K562 (cell line): ENCODE results near the gene ANKH. TPM values are rescaled to one million over a fixed set of nuclear protein-coding genes. Genes with fewer than 3 reads are reported as not detected.

Source experiments
- ATAC-seq: fragments of 200-7000 bp; cut with Tn5 transposase; 3 replicates; pipeline ENCODE4 v1.9.1; 2020; ENCODE audit warnings: moderate library complexity
- BruUV-seq: library from RNA; stranded (reverse); fragments of 400-500 nt; replicated peaks from 2 replicates; lab custom pipeline; 2021; lab: Mats Ljungman, UMichigan
- CTCF ChIA-PET: fragments of 300-600 bp; formaldehyde crosslinking; extraction: SDS; loops from one replicate; lab custom pipeline; 2021; ENCODE audit warnings: low intra/inter-chr PET ratio; lab: Yijun Ruan, JAX
- POLR2A ChIA-PET: fragments of 300-600, 350-650 bp; sonication (Branson Sonifier 250); formaldehyde crosslinking; extraction: SDS; loops from one replicate; lab custom pipeline; 2021; ENCODE audit warnings: antibody characterized with exemption, inconsistent platforms; lab: Yijun Ruan, JAX
- DNase-seq, 4 experiments: peaks; one replicate each; pipeline versions ENCODE4 v3.0.0 to v3.0.0-alpha.2; 2011 to 2018; ENCODE audit warnings: low spot score in 3 of 4, mixed read lengths in 3 of 4; ENCODE audit errors: extremely low read depth in 1 of 4
- FAIRE-seq: peaks from 2 replicates; lab custom pipeline; 2011; peaks lifted over from hg19 to GRCh38; lab: Jason Lieb, UNC
- H2AFZ ChIP-seq: 2 replicates; pipeline ENCODE4 v1.6.0; 2011; ENCODE audit warnings: low read depth, low read length, control low read depth, inconsistent platforms
- H3K27ac ChIP-seq: fragments of 200-600 bp; 3 replicates; pipeline ENCODE4 v1.8.0; 2011; ENCODE audit warnings: low read depth, mild to moderate bottlenecking, control low read depth, inconsistent platforms, low read length, moderate library complexity, mixed read lengths; ENCODE audit errors: extremely low read depth
- H3K27me3 ChIP-seq, 2 experiments: fragments of 300-600 bp in 1 of 2; 2 replicates in 1 of 2; 3 replicates in 1 of 2; pipeline versions ENCODE4 v1.6.0 to v1.8.0; 2011; ENCODE audit warnings: inconsistent platforms in 2 of 2, low read length in 2 of 2, mild to moderate bottlenecking in 1 of 2, mixed read lengths in 1 of 2, moderate library complexity in 1 of 2; ENCODE audit not compliant: control insufficient read depth in 2 of 2, insufficient read depth in 2 of 2
- H3K36me3 ChIP-seq: fragments of 300-600 bp; 3 replicates; pipeline ENCODE4 v1.8.0; 2011; ENCODE audit warnings: mild to moderate bottlenecking, low read length, inconsistent platforms; ENCODE audit not compliant: control insufficient read depth, insufficient read depth
- H3K4me1 ChIP-seq, 2 experiments: fragments of 200-600 bp in 1 of 2; replicated peaks in 1 of 2; 2 replicates in 1 of 2; 3 replicates in 1 of 2; pipeline versions ENCODE4 v1.5.1 to v1.8.0; 2011; ENCODE audit warnings: inconsistent platforms in 2 of 2, low read length in 2 of 2, mild to moderate bottlenecking in 1 of 2, mixed read lengths in 1 of 2, moderate library complexity in 1 of 2; ENCODE audit not compliant: control insufficient read depth in 2 of 2, insufficient read depth in 2 of 2
- H3K4me2 ChIP-seq: 2 replicates; pipeline ENCODE4 v1.6.1; 2011; ENCODE audit warnings: low read length, control low read depth, inconsistent platforms, mixed read lengths; ENCODE audit not compliant: insufficient read depth
- H3K4me3 ChIP-seq: fragments of 200-600 bp; sonication (generic), shearing (Covaris generic); 2 replicates; pipeline ENCODE4 v1.5.1; 2016; ENCODE audit warnings: control low read depth, inconsistent platforms
- H3K79me2 ChIP-seq: fragments of 200-600 bp; 3 replicates; pipeline ENCODE4 v1.8.0; 2011; ENCODE audit warnings: low read length, inconsistent platforms; ENCODE audit not compliant: control insufficient read depth, insufficient read depth
- H3K9ac ChIP-seq, 2 experiments: 2 replicates each; pipeline versions ENCODE4 v1.6.0 to v1.6.1; 2011; ENCODE audit warnings: low read depth in 2 of 2, low read length in 2 of 2, control low read depth in 1 of 2, inconsistent platforms in 1 of 2, mild to moderate bottlenecking in 1 of 2, mixed read lengths in 1 of 2; ENCODE audit not compliant: insufficient read depth in 1 of 2
- H3K9me1 ChIP-seq: one replicate; pipeline ENCODE4 v1.6.0; 2011; ENCODE audit warnings: inconsistent platforms, mild to moderate bottlenecking, low read length, moderate library complexity; ENCODE audit not compliant: control insufficient read depth, insufficient read depth
- H3K9me3 ChIP-seq: replicated peaks from 2 replicates; pipeline ENCODE4 v1.5.1; 2011; ENCODE audit warnings: low read depth, low read length, inconsistent platforms; ENCODE audit not compliant: control insufficient read depth, insufficient read depth
- H4K20me1 ChIP-seq: replicated peaks from 2 replicates; pipeline ENCODE4 v1.6.1; 2011; ENCODE audit warnings: low read length, inconsistent platforms, mixed read lengths; ENCODE audit not compliant: control insufficient read depth, insufficient read depth
- ATF6 ChIP-seq: sonication (generic); formaldehyde crosslinking; IDR thresholded peaks from 2 replicates; pipeline ENCODE4 v1.4.0; 2020; ENCODE audit warnings: mild to moderate bottlenecking, missing genetic modification reagents
- DMBX1 ChIP-seq: fragments of 250-450 bp; sonication (Bioruptor Pico); IDR thresholded peaks from 2 replicates; pipeline ENCODE4 v1.8.0; 2022; ENCODE audit warnings: inconsistent platforms, mild to moderate bottlenecking, moderate library complexity, borderline replicate concordance
- E2F3 ChIP-seq: fragments of 250-450 bp; sonication (Bioruptor Pico); IDR thresholded peaks from 2 replicates; pipeline ENCODE4 v1.4.0; 2020; ENCODE audit warnings: mild to moderate bottlenecking
- ELF1 ChIP-seq: fragments of 200-800 bp; sonication (Bioruptor generic); IDR thresholded peaks from 2 replicates; pipeline ENCODE4 v1.6.1; 2016; ENCODE audit warnings: missing genetic modification characterization, missing compliant biosample characterization
- GMEB1 ChIP-seq: fragments of 250-450 bp; sonication (Bioruptor Pico); IDR thresholded peaks from 2 replicates; pipeline ENCODE4 v1.4.0; 2020; ENCODE audit warnings: mild to moderate bottlenecking
- MEIS2 ChIP-seq: fragments of 450-650 bp; IDR thresholded peaks from 2 replicates; pipeline ENCODE4 v1.6.1; 2014; ENCODE audit warnings: mild to moderate bottlenecking; ENCODE audit not compliant: partially characterized antibody
- NCOA2 ChIP-seq, 2 experiments: fragments of 450-650 bp; IDR thresholded peaks; 2 replicates each; pipeline ENCODE4 v1.6.1; 2018; ENCODE audit warnings: mild to moderate bottlenecking in 2 of 2, moderate library complexity in 1 of 2; ENCODE audit not compliant: partially characterized antibody in 2 of 2
- NR1H2 ChIP-seq: sonication (generic); formaldehyde crosslinking; IDR thresholded peaks from 2 replicates; pipeline ENCODE4 v1.4.0; 2020; ENCODE audit warnings: mild to moderate bottlenecking, missing genetic modification reagents
- RERE ChIP-seq: sonication (generic); formaldehyde crosslinking; IDR thresholded peaks from 2 replicates; pipeline ENCODE4 v1.8.0; 2023; ENCODE audit warnings: missing genetic modification reagents, mild to moderate bottlenecking, borderline replicate concordance
- SETDB1 ChIP-seq: IDR thresholded peaks from one replicate; pipeline ENCODE4 v1.6.1; 2012; ENCODE audit warnings: low read length, control low read depth, inconsistent platforms
- ZC3H4 ChIP-seq: sonication (generic); formaldehyde crosslinking; IDR thresholded peaks from 2 replicates; pipeline ENCODE4 v1.9.0; 2021; ENCODE audit warnings: missing genetic modification reagents, borderline replicate concordance
- ZNF316 ChIP-seq: fragments of 450-650 bp; IDR thresholded peaks from 2 replicates; pipeline ENCODE4 v1.6.1; 2016
- ZNF57 ChIP-seq: fragments of 450-650 bp; formaldehyde crosslinking; IDR thresholded peaks from 2 replicates; pipeline ENCODE4 v1.4.0; 2020; ENCODE audit warnings: mild to moderate bottlenecking, moderate library complexity
- ZNF695 ChIP-seq: fragments of 450-650 bp; formaldehyde crosslinking; IDR thresholded peaks from 2 replicates; pipeline ENCODE4 v1.4.0; 2020; ENCODE audit warnings: mild to moderate bottlenecking, moderate library complexity
- WGBS: fragments of 100-300 bp; shearing (Covaris generic); methylation state at CpG from one replicate; pipeline ENCODE4 v1.1.6; 2016; ENCODE audit warnings: low coverage, mixed read lengths; ENCODE audit not compliant: insufficient coverage; ENCODE audit errors: missing lambda C conversion rate; 5-methylcytosine and 5-hydroxymethylcytosine counted together
- in situ Hi-C: fragments of 300-500 bp; cut with MboI; formaldehyde crosslinking; loops from 4 replicates; pipeline ENCODE4 v1.15.0; 2018; ENCODE audit warnings: inconsistent platforms, mixed read lengths
- intact Hi-C: fragments of 100-400 bp; cut with micrococcal nuclease; formaldehyde crosslinking; loops from 2 replicates; pipeline ENCODE4 v1.14.2; 2022
- polyA plus RNA-seq, 8 experiments: library from polyadenylated mRNA; depleted of rRNA in 4 of 8; stranded (reverse) in 5 of 8; unstranded in 3 of 8; fragments of >200 nt; fragmentation: Nextera tagmentation in 2 of 8; fragmentation: Illumina TruSeq in 1 of 8; extraction: Ambion mirVana in 2 of 8; extraction: Trizol in 1 of 8; gene quantifications; 2 replicates each; pipeline versions ENCODE4 v1.2.1 to v1.2.3, GENCODE V29; 2011 to 2014; ENCODE audit warnings: inconsistent platforms in 1 of 8, missing spikeins in 1 of 8
- total RNA-seq, 7 experiments: library from RNA; depleted of rRNA in 6 of 7; stranded (reverse); fragments of >200 nt in 6 of 7; fragmentation: Illumina TruSeq in 2 of 7; extraction: Trizol in 2 of 7; gene quantifications; 2 replicates each; pipeline versions ENCODE4 v1.2.1 to v1.2.3, GENCODE V29; 2011 to 2021; ENCODE audit warnings: low replicate concordance in 1 of 7

ANKH gene
- total and polyA plus RNA-seq, 9 of the 15 experiments (the other 6 are each of a cell fraction or from before 2014, with no cell fraction given), result 0.79 to 12.2 (median 4.5) TPM

- Histone ChIP-seq H3K9me1 (no peaks in the 10 kb centered on the region), H2AFZ (no peak overlapping the region), H4K20me1 (no peaks in the 10 kb centered on the region), H3K4me3 (no peak overlapping the region), H3K27ac (no peak overlapping the region), H3K9ac (no peak overlapping the region), H3K9me3 (no peaks in the 10 kb centered on the region), H3K27me3 (peaks cover 3 to 10% of the 10 kb centered on the region in 2 experiments; a peak in 3 of 5 replicates), H3K79me2 (no peaks in the 10 kb centered on the region), H3K4me2 (no peak overlapping the region), H3K4me1 (no peaks in the 10 kb centered on the region; a peak in 1 of 5 replicates), H3K36me3 (no peaks in the 10 kb centered on the region)
- BruUV-seq, result no TSS peak
- DNase-seq (no peak), ATAC-seq (no peak), FAIRE-seq (no peak)
- in situ Hi-C loops, result no loop called here
- ChIA-PET POLR2A (no interaction called here), CTCF (interaction anchor here (1.0 kb wide), 1 partner anchor 31 kb away, joined by 3 read pairs; no protein-coding TSS in a partner anchor)
- 4% methylated on average over 2 of the region's 2 CpGs for WGBS
- intact Hi-C loops, result no loop called here
- no peak for TF ChIP-seq MEIS2
- no peak for TF ChIP-seq RERE (CRISPR knock-in tag)
- no peak for TF ChIP-seq ZC3H4 (CRISPR knock-in tag)
- TF ChIP-seq ELF1 (tag), result no peak
- TF ChIP-seq SETDB1, result no peak
- TF ChIP-seq DMBX1 (CRISPR knock-in tag), result no peak
- no peak for TF ChIP-seq GMEB1
- no peak for TF ChIP-seq NR1H2
- no peak for TF ChIP-seq E2F3 (CRISPR knock-in tag)
- TF ChIP-seq ZNF695, result no peak
- no peak for TF ChIP-seq NCOA2 (IDR thresholded peaks at IDR 0.05; ENCODE audit: partially characterized antibody in 2 of 2)
- TF ChIP-seq ZNF57 (CRISPR knock-in tag), result no peak
- TF ChIP-seq ATF6 (CRISPR knock-in tag), result no peak
- no peak for TF ChIP-seq ZNF316
Observed at GRCh38 chr5:14864181-14864812, 7.3 kb downstream of the ANKH start.
